Measurements from ENCODE around the gene PLEKHG2.

Gene PLEKHG2

GRCh38 chr19:39398297-39398864 lies 14.1 kb upstream of the PLEKHG2 start:
- H3K18ac ChIP-seq (ENCODE audit: low read length), result peak overlapping the region; percentile 33
- H2BK12ac ChIP-seq (ENCODE audit: low read length), result peak overlapping the region; percentile 56
- no peak overlapping the region for H3K9ac ChIP-seq (ENCODE audit: low read length)
- H4K12ac ChIP-seq (ENCODE audit: low read depth, low read length), result peak overlapping the region; percentile 48
- peak overlapping the region; percentile 15 for H2AK5ac ChIP-seq (ENCODE audit: low read length)
- H3K27me3 ChIP-seq (ENCODE audit: insufficient read depth, low read length), result no peaks in the 10 kb centered on the region
- H2BK5ac ChIP-seq (ENCODE audit: low read depth, low read length, poor library complexity), result no peak overlapping the region
- peak overlapping the region; percentile 60 for H3K4ac ChIP-seq (ENCODE audit: low read depth, low read length)
- H3K4me1 ChIP-seq (ENCODE audit: control insufficient read depth in 1 of 2, insufficient read depth in 2 of 2, low read length in 2 of 2), result peaks cover 26 to 30% of the 10 kb centered on the region in 2 experiments
- H3K4me3 ChIP-seq (ENCODE audit: low read depth, low read length), result no peak overlapping the region
- no CpG with 5 or more reads among the region's 11 CpGs for WGBS (ENCODE audit: extremely low coverage, insufficient coverage, insufficient read length)
- H3K36me3 ChIP-seq (ENCODE audit: control insufficient read depth in 1 of 2, insufficient read depth in 2 of 2, low read length in 2 of 2), result peaks cover 15 to 21% of the 10 kb centered on the region in 2 experiments
- peak overlapping the region; percentile 21 for H4K8ac ChIP-seq (ENCODE audit: low read depth, low read length)
- no peak overlapping the region for H3K23ac ChIP-seq (ENCODE audit: low read length)
- H4K91ac ChIP-seq (ENCODE audit: low read depth, low read length), result peak overlapping the region; percentile 41
- no peak overlapping the region for H3K27ac ChIP-seq (ENCODE audit: low read depth, low read length)
- H3K4me2 ChIP-seq (ENCODE audit: low read length), result no peak overlapping the region
- H3K9me3 ChIP-seq (ENCODE audit: insufficient read depth, low read depth, low read length), result no peaks in the 10 kb centered on the region
- H3K79me1 ChIP-seq (ENCODE audit: low read length), result peaks cover 11% of the 10 kb centered on the region
- H2AFZ ChIP-seq (ENCODE audit: insufficient read depth, low read length, poor library complexity), result peak overlapping the region; percentile 54
- H3K14ac ChIP-seq (ENCODE audit: low read length), result peak overlapping the region; percentile 17
- H3K79me2 ChIP-seq (ENCODE audit: control insufficient read depth, insufficient read depth, low read length, poor library complexity), result peaks cover 7% of the 10 kb centered on the region
- DNase-seq, result peak; percentile 37 to 54
- peak overlapping the region; percentile 36 for H2BK120ac ChIP-seq (ENCODE audit: insufficient read depth, low read length, poor library complexity)

- Histone ChIP-seq H4K12ac (ENCODE audit: low read depth, low read length) (no peak overlapping the region), H3K79me2 (ENCODE audit: control insufficient read depth, insufficient read depth, low read length, poor library complexity) (peaks cover 7% of the 10 kb centered on the region), H3K4ac (ENCODE audit: low read depth, low read length) (no peak overlapping the region), H2BK120ac (ENCODE audit: insufficient read depth, low read length, poor library complexity) (no peak overlapping the region), H4K8ac (ENCODE audit: low read depth, low read length) (no peak overlapping the region), H3K4me2 (ENCODE audit: low read length) (no peak overlapping the region), H3K79me1 (ENCODE audit: low read length) (peaks cover 18% of the 10 kb centered on the region), H3K9me3 (ENCODE audit: insufficient read depth, low read depth, low read length) (no peaks in the 10 kb centered on the region), H3K9ac (ENCODE audit: low read length) (no peak overlapping the region), H2BK5ac (ENCODE audit: low read depth, low read length, poor library complexity) (no peak overlapping the region), H4K91ac (ENCODE audit: low read depth, low read length) (no peak overlapping the region), H3K36me3 (ENCODE audit: control insufficient read depth in 1 of 2, insufficient read depth in 2 of 2, low read length in 2 of 2) (peaks cover 11 to 16% of the 10 kb centered on the region in 2 experiments), H2AK5ac (ENCODE audit: low read length) (no peak overlapping the region), H3K4me1 (ENCODE audit: control insufficient read depth in 1 of 2, insufficient read depth in 2 of 2, low read length in 2 of 2) (peaks cover 27 to 37% of the 10 kb centered on the region in 2 experiments), H2AFZ (ENCODE audit: insufficient read depth, low read length, poor library complexity) (no peak overlapping the region), H3K18ac (ENCODE audit: low read length) (no peak overlapping the region), H2BK12ac (ENCODE audit: low read length) (no peak overlapping the region), H3K14ac (ENCODE audit: low read length) (no peak overlapping the region), H3K23ac (ENCODE audit: low read length) (no peak overlapping the region), H3K27ac (ENCODE audit: low read depth, low read length) (no peak overlapping the region), H3K27me3 (ENCODE audit: insufficient read depth, low read length) (no peaks in the 10 kb centered on the region), H3K4me3 (ENCODE audit: low read depth, low read length) (no peak overlapping the region)
- no CpG with 5 or more reads among the region's 4 CpGs for WGBS (ENCODE audit: extremely low coverage, insufficient coverage, insufficient read length)
- DNase-seq, result no peak
Measured at GRCh38 chr19:39399668-39400050, 12.8 kb upstream of the PLEKHG2 start.

DNA sequence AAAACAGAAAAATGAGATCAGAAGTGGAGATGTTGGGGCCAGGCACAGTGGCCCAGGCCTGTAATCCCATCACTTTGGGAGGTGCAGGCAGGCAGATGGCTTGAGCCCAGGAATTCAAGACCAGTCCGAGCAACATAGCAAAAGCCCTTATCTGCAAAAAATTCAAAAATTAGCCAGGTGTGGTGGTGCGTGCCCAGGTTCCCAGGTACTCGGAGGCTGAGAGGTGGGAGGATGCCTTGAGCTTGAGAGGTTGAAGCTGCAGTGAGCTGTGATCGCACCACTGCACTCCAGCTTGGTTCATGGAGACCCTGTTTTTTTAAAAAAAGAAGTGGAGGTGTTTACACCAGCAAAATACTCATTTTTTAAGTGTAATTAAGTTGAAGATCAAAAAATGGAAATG lies 12.4 kb upstream of the PLEKHG2 start:
- Histone ChIP-seq H3K4me1 (ENCODE audit: control insufficient read depth in 1 of 2, insufficient read depth in 2 of 2, low read length in 2 of 2) (peaks cover 27 to 37% of the 10 kb centered on the region in 2 experiments), H3K27me3 (ENCODE audit: insufficient read depth, low read length) (no peaks in the 10 kb centered on the region), H2BK5ac (ENCODE audit: low read depth, low read length, poor library complexity) (no peak overlapping the region), H2AFZ (ENCODE audit: insufficient read depth, low read length, poor library complexity) (no peak overlapping the region), H4K8ac (ENCODE audit: low read depth, low read length) (no peak overlapping the region), H4K91ac (ENCODE audit: low read depth, low read length) (no peak overlapping the region), H3K4ac (ENCODE audit: low read depth, low read length) (no peak overlapping the region), H3K36me3 (ENCODE audit: control insufficient read depth in 1 of 2, insufficient read depth in 2 of 2, low read length in 2 of 2) (peaks cover 11 to 16% of the 10 kb centered on the region in 2 experiments), H3K79me2 (ENCODE audit: control insufficient read depth, insufficient read depth, low read length, poor library complexity) (peaks cover 7% of the 10 kb centered on the region), H3K9me3 (ENCODE audit: insufficient read depth, low read depth, low read length) (no peaks in the 10 kb centered on the region), H2BK12ac (ENCODE audit: low read length) (no peak overlapping the region), H3K79me1 (ENCODE audit: low read length) (peaks cover 18% of the 10 kb centered on the region), H3K4me2 (ENCODE audit: low read length) (no peak overlapping the region), H3K23ac (ENCODE audit: low read length) (no peak overlapping the region), H3K9ac (ENCODE audit: low read length) (no peak overlapping the region), H3K27ac (ENCODE audit: low read depth, low read length) (no peak overlapping the region), H2BK120ac (ENCODE audit: insufficient read depth, low read length, poor library complexity) (no peak overlapping the region), H3K4me3 (ENCODE audit: low read depth, low read length) (no peak overlapping the region), H2AK5ac (ENCODE audit: low read length) (no peak overlapping the region), H3K18ac (ENCODE audit: low read length) (no peak overlapping the region), H4K12ac (ENCODE audit: low read depth, low read length) (no peak overlapping the region), H3K14ac (ENCODE audit: low read length) (no peak overlapping the region)
- no CpG with 5 or more reads among the region's 4 CpGs for WGBS (ENCODE audit: extremely low coverage, insufficient coverage, insufficient read length)
- DNase-seq, result peak in 1 of 2 donors; percentile 47

GRCh38 chr19:39401070-39401548 lies 11.4 kb upstream of the PLEKHG2 start:
- Histone ChIP-seq H3K4ac (ENCODE audit: low read depth, low read length) (no peak overlapping the region), H3K4me3 (ENCODE audit: low read depth, low read length) (no peak overlapping the region), H3K23ac (ENCODE audit: low read length) (no peak overlapping the region), H3K36me3 (ENCODE audit: control insufficient read depth in 1 of 2, insufficient read depth in 2 of 2, low read length in 2 of 2) (peaks cover 5 to 10% of the 10 kb centered on the region in 2 experiments), H3K79me2 (ENCODE audit: control insufficient read depth, insufficient read depth, low read length, poor library complexity) (peaks cover 7% of the 10 kb centered on the region), H2BK120ac (ENCODE audit: insufficient read depth, low read length, poor library complexity) (no peak overlapping the region), H3K79me1 (ENCODE audit: low read length) (peaks cover 18% of the 10 kb centered on the region), H2BK5ac (ENCODE audit: low read depth, low read length, poor library complexity) (no peak overlapping the region), H3K4me1 (ENCODE audit: control insufficient read depth in 1 of 2, insufficient read depth in 2 of 2, low read length in 2 of 2) (peaks cover 27 to 38% of the 10 kb centered on the region in 2 experiments), H4K91ac (ENCODE audit: low read depth, low read length) (peak overlapping the region; percentile 38), H4K8ac (ENCODE audit: low read depth, low read length) (no peak overlapping the region), H2AK5ac (ENCODE audit: low read length) (no peak overlapping the region), H2BK12ac (ENCODE audit: low read length) (peak overlapping the region; percentile 18), H2AFZ (ENCODE audit: insufficient read depth, low read length, poor library complexity) (no peak overlapping the region), H3K18ac (ENCODE audit: low read length) (no peak overlapping the region), H3K27me3 (ENCODE audit: insufficient read depth, low read length) (no peaks in the 10 kb centered on the region), H3K14ac (ENCODE audit: low read length) (no peak overlapping the region), H4K12ac (ENCODE audit: low read depth, low read length) (no peak overlapping the region), H3K4me2 (ENCODE audit: low read length) (no peak overlapping the region), H3K9me3 (ENCODE audit: insufficient read depth, low read depth, low read length) (no peaks in the 10 kb centered on the region), H3K27ac (ENCODE audit: low read depth, low read length) (no peak overlapping the region), H3K9ac (ENCODE audit: low read length) (no peak overlapping the region)
- no peak for DNase-seq
- no CpG with 5 or more reads among the region's 4 CpGs for WGBS (ENCODE audit: extremely low coverage, insufficient coverage, insufficient read length)
